ENCODE data around the gene MFSD12.

The MFSD12 gene

DNA sequence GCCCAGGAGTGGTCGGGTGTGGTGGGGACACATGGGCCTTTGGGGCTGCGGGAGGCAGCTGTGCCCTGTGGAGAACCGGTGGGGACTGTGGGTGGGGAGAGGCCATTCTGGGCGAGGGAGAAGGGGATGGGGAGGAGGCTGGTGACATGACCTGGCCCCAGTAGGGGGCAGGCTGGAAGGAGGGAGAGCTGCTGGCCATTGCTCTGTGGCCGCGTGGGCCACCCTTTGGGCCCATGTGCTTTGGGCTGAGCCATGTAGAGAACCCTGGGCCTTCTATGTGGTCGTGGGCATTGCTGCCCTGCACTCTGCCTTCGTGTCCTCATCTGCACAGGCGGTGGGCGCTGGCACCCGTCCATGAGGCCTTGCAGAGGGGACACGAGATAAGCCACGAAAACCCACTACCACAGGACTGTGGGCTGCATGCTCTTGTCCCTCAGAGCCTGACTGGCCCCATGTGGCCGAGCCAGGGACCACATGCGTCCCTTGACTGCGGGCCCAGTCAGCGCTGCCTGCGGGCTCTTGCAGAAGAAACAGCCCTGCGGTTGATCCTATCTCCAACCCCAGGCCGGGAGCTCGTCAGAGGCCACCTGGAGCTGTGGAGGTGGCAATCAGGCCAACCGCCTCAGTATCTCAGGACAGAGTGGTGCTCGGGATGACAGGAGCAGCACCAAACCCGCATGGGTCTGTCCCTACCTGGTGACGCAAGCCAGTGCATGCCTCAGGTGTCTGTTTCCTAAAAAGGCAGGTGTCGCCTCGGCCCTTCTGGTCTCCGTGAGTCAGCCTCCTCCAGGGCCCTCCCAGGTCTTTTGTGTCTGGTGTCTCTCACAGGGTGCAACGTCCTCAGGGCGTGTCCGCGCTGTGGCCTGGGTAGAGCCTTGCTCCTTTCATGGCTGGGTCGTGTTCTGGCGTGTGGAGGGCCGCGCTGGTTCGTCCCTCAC lies 37.0 kb downstream of the MFSD12 start:
- Histone ChIP-seq H3K79me2 (ENCODE audit: insufficient read depth, low read length) (peaks cover 59% of the 10 kb centered on the region), H3K27ac (ENCODE audit: low read depth, low read length) (no peak overlapping the region)

DNA sequence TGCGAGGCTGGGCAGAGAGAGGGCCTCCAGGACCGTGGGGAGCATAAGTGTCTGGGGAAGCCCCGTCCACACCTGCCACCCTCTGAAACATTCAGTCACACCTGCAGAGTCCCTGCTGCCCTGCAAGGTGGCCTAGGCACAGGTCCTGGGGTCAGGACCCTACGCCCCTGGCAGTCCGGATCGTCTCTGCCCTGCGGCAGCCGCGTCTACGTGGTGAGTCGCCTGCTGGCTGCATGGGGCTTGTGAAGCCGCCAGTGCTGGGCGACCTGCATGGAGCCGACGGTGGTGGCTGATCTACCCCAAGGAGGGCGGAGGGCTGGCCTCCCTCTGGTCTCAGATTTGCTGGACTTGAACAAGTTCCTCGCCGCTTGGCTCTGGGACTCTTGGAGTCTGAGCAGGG lies 38.3 kb downstream of the MFSD12 start:
- no peak overlapping the region for H3K9ac ChIP-seq (ENCODE audit: low read length)
- peaks cover 62% of the 10 kb centered on the region for H3K79me2 ChIP-seq (ENCODE audit: insufficient read depth, low read length)
- 0 out of 2 replicates have a peak, but pooled peaks cover 5% of the 10 kb centered on the region for H4K20me1 ChIP-seq (ENCODE audit: low read depth, low read length)
- TF ChIP-seq EZH2phosphoT487 (conservative IDR thresholded peaks at IDR 0.05; ENCODE audit: low read length): no peak
- TF ChIP-seq, protein P1, sequence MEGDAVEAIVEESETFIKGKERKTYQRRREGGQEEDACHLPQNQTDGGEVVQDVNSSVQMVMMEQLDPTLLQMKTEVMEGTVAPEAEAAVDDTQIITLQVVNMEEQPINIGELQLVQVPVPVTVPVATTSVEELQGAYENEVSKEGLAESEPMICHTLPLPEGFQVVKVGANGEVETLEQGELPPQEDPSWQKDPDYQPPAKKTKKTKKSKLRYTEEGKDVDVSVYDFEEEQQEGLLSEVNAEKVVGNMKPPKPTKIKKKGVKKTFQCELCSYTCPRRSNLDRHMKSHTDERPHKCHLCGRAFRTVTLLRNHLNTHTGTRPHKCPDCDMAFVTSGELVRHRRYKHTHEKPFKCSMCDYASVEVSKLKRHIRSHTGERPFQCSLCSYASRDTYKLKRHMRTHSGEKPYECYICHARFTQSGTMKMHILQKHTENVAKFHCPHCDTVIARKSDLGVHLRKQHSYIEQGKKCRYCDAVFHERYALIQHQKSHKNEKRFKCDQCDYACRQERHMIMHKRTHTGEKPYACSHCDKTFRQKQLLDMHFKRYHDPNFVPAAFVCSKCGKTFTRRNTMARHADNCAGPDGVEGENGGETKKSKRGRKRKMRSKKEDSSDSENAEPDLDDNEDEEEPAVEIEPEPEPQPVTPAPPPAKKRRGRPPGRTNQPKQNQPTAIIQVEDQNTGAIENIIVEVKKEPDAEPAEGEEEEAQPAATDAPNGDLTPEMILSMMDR (IDR thresholded peaks at IDR 0.05; ENCODE audit: insufficient read depth, low read length, poor library complexity, severe bottlenecking): no peak
- no peak overlapping the region for H3K4me3 ChIP-seq (ENCODE audit: insufficient read depth, low read length, poor library complexity, severe bottlenecking)
- H3K27ac ChIP-seq (ENCODE audit: low read depth, low read length): no peak overlapping the region
- no peak overlapping the region for H3K4me2 ChIP-seq (ENCODE audit: low read depth, low read length, poor library complexity, severe bottlenecking)
- no peaks in the 10 kb centered on the region for H3F3A ChIP-seq (ENCODE audit: insufficient read depth)
- no peaks in the 10 kb centered on the region for H3K36me3 ChIP-seq (ENCODE audit: low read length)
- no peaks in the 10 kb centered on the region for H3K9me2 ChIP-seq (replicated peaks; ENCODE audit: insufficient read depth, low read length)
- H3K9me3 ChIP-seq (ENCODE audit: insufficient read depth, low read length): no peaks in the 10 kb centered on the region
- H3K27me3 ChIP-seq (ENCODE audit: low read length): no peaks in the 10 kb centered on the region
- no peak overlapping the region for H2AFZ ChIP-seq (ENCODE audit: low read depth, low read length, severe bottlenecking)

More for the DNA sequence above, 37.0 kb downstream of the MFSD12 start:
- H2AFZ ChIP-seq (ENCODE audit: low read depth, low read length, severe bottlenecking): no peak overlapping the region
- TF ChIP-seq EZH2phosphoT487 (conservative IDR thresholded peaks at IDR 0.05; ENCODE audit: low read length): no peak
- TF ChIP-seq, protein P1 (IDR thresholded peaks at IDR 0.05; ENCODE audit: insufficient read depth, low read length, poor library complexity, severe bottlenecking): no peak
- H3K27me3 ChIP-seq (ENCODE audit: low read length): no peaks in the 10 kb centered on the region
- no peak overlapping the region for H3K4me3 ChIP-seq (ENCODE audit: insufficient read depth, low read length, poor library complexity, severe bottlenecking)
- no peaks in the 10 kb centered on the region for H3K36me3 ChIP-seq (ENCODE audit: low read length)
- no peak overlapping the region for H3K4me2 ChIP-seq (ENCODE audit: low read depth, low read length, poor library complexity, severe bottlenecking)
- no peaks in the 10 kb centered on the region for H3F3A ChIP-seq (ENCODE audit: insufficient read depth)
- no peaks in the 10 kb centered on the region for H3K9me2 ChIP-seq (replicated peaks; ENCODE audit: insufficient read depth, low read length)
- 0 out of 2 replicates have a peak, but pooled peaks cover 5% of the 10 kb centered on the region for H4K20me1 ChIP-seq (ENCODE audit: low read depth, low read length)
- H3K9me3 ChIP-seq (ENCODE audit: insufficient read depth, low read length): no peaks in the 10 kb centered on the region
- H3K9ac ChIP-seq (ENCODE audit: low read length): no peak overlapping the region

DNA sequence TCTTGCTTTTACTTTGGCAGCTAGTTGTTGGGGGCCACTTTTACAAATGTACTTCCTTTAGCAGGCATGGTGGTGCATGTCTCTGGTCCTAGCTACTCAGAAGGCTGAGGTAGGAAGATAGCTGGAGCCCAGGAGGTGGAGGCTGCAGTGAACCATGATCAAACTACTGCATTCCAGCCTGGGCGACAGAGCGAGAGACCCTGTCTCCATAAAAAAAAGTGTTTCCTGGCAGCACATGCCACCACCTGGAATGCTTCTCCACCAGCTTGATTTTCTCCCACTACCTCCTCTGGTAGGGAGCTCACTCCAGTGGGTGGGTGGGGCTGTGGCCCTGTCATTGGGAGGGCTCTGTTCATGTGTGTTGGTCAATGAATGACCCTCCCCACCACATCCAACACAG lies 38.7 kb downstream of the MFSD12 start:
- no peaks in the 10 kb centered on the region for H3K27me3 ChIP-seq (ENCODE audit: low read length)
- H3K9me2 ChIP-seq (replicated peaks; ENCODE audit: insufficient read depth, low read length): no peaks in the 10 kb centered on the region
- H3K36me3 ChIP-seq (ENCODE audit: low read length): no peaks in the 10 kb centered on the region
- H4K20me1 ChIP-seq (ENCODE audit: low read depth, low read length): 0 out of 2 replicates have a peak, but pooled peaks cover 5% of the 10 kb centered on the region
- no peak overlapping the region for H2AFZ ChIP-seq (ENCODE audit: low read depth, low read length, severe bottlenecking)
- no peak overlapping the region for H3K9ac ChIP-seq (ENCODE audit: low read length)
- H3K9me3 ChIP-seq (ENCODE audit: insufficient read depth, low read length): no peaks in the 10 kb centered on the region
- H3K4me2 ChIP-seq (ENCODE audit: low read depth, low read length, poor library complexity, severe bottlenecking): no peak overlapping the region
- H3K27ac ChIP-seq (ENCODE audit: low read depth, low read length): no peak overlapping the region
- H3K4me3 ChIP-seq (ENCODE audit: insufficient read depth, low read length, poor library complexity, severe bottlenecking): no peak overlapping the region
- peaks cover 66% of the 10 kb centered on the region for H3K79me2 ChIP-seq (ENCODE audit: insufficient read depth, low read length)
- no peak for TF ChIP-seq EZH2phosphoT487 (conservative IDR thresholded peaks at IDR 0.05; ENCODE audit: low read length)
- TF ChIP-seq, protein P1 (IDR thresholded peaks at IDR 0.05; ENCODE audit: insufficient read depth, low read length, poor library complexity, severe bottlenecking): no peak
- H3F3A ChIP-seq (ENCODE audit: insufficient read depth): no peaks in the 10 kb centered on the region
